Stomach (tissue), 4 donors: ENCODE data around the gene CEACAM6.

Experiments
- EP300 ChIP-seq: sonication (generic); formaldehyde crosslinking; IDR thresholded peaks from one replicate; pipeline ENCODE4 v1.6.1; 2017; ENCODE audit warnings: antibody characterized with exemption
- POLR2A ChIP-seq, 4 donors: fragments of 450-650 bp; IDR thresholded peaks; one replicate each; pipeline ENCODE4 v1.6.1; 2016; ENCODE audit warnings: antibody characterized with exemption in 4 of 4, control low read depth in 2 of 4, mild to moderate bottlenecking in 1 of 4, moderate library complexity in 1 of 4
- POLR2AphosphoS5 ChIP-seq, 3 donors: sonication (generic); formaldehyde crosslinking; IDR thresholded peaks; one replicate each; pipeline ENCODE4 v1.6.1; 2016; ENCODE audit warnings: antibody characterized with exemption in 3 of 3
- TF ChIP-seq, protein P1 (sequence below), 7 experiments: fragments of 450-650 bp in 4 of 7; fragments of 200-600 bp in 3 of 7; sonication (generic) in 3 of 7; IDR thresholded peaks; one replicate each; pipeline ENCODE4 v1.5.1; 2016 to 2019; ENCODE audit warnings: antibody characterized with exemption in 7 of 7, control low read depth in 2 of 7, mild to moderate bottlenecking in 1 of 7

DNA sequence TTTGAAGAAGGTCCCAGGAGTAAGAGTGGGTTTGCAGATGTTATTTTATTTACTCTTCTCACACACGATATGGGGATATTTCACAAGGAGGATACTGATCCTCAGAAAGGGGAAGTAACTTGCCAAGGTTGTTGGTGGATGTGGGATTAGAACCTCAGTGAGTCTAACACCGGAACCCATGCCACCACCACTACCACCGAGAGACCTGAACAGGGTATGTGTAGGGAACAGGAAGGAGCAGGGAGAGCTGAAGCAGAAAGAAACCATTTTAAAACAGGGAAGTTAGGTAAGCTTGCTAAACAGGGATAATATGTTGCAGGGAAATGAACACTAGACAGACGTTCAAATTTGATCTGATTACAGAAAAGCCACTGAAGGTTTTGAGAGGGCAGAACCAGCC is 29.4 kb downstream of the CEACAM6 start:
- TF ChIP-seq, protein P1, sequence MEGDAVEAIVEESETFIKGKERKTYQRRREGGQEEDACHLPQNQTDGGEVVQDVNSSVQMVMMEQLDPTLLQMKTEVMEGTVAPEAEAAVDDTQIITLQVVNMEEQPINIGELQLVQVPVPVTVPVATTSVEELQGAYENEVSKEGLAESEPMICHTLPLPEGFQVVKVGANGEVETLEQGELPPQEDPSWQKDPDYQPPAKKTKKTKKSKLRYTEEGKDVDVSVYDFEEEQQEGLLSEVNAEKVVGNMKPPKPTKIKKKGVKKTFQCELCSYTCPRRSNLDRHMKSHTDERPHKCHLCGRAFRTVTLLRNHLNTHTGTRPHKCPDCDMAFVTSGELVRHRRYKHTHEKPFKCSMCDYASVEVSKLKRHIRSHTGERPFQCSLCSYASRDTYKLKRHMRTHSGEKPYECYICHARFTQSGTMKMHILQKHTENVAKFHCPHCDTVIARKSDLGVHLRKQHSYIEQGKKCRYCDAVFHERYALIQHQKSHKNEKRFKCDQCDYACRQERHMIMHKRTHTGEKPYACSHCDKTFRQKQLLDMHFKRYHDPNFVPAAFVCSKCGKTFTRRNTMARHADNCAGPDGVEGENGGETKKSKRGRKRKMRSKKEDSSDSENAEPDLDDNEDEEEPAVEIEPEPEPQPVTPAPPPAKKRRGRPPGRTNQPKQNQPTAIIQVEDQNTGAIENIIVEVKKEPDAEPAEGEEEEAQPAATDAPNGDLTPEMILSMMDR (IDR thresholded peaks at IDR 0.05): no peak
- TF ChIP-seq EP300 (no peak), POLR2A (IDR thresholded peaks at IDR 0.05) (no peak), POLR2AphosphoS5 (IDR thresholded peaks at IDR 0.05) (no peak)
